Fibroblast of skin of scalp (primary cell): ENCODE results near the gene HEMGN.
"Not testable (repeated sequence)": the region's sequence is repeated elsewhere in the genome, so short reads cannot be mapped to it uniquely, and the experiment has no call there.

Experiments
- DNase-seq: peaks from one replicate; pipeline ENCODE4 v3.0.0-alpha.2; 2013

HEMGN gene

DNA sequence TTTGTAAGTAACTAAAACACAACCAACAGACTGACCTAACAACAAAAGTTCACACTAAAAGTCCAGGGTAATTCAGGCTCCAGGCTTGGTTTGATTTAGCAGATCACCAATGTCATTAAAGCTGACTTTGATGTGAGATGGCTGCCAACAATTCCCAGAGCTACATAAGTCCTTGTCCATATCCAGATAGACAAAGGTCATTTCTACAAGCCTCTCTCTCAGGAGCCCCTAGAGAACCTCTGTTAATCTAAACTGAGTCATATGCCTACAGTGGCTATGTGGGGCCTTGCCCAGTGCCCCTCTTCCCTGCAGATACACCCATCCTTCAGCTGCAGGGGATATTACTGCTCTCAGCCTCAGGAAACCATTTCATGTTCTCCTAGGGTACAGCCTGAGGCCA lies 26.9 kb upstream of the HEMGN start:
- DNase-seq, result no peak

DNA sequence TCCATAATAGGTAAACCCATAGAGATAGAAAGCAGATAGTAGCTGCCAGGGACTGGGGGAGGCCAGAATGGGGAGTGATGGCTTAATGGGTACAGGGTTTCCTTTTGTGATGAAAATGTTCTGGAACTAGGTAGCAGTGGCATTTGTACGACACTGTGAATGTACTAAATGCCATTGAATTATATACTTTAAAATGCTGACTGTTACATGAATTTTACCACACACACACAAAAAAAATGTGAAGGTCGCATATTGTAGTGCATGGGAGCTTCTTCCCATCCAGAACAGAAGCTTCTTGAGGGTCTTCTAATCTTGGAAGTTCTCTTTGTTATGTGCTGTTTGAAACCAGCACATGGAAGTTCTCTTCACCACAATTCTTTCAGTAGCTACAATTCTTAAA lies 25.3 kb upstream of the HEMGN start:
- no peak for DNase-seq

DNA sequence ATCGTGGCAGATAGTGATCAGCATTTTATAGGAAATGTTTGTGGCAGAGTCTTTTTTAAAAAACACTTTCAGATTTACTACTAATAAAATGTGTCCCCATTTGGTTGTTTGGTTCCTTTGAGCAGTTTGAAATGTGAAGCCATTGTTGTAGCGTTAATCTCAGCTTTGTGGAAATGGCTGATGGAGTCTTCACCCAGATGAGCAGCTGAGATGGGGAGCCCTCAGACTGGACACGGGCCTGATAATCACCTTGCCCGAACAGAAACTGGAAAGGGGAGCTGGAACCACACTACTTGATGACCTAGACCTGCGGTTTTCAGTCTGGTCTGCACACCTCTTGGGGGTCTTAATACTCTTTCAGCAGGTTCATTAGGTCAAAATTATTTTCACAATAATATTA lies 24.6 kb upstream of the HEMGN start:
- no peak for DNase-seq

DNA sequence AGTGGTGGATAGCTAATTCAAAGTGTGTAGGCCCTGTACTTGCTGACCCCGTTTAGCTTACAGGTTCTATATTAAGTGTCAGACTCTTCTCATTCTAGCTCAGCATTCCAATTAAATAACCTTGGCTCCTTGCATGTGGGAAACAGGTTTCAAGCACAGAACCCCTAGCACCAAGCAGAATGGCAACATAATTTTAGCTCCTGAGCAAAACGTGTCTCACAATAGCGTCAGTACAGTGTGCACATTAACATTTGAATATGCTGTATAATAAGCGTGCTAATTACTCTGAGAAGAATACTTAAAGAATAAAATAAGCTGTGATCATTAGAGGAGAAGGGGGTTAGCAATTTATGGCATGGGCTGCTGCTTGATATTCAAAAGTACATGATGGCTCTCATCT lies 24.2 kb upstream of the HEMGN start:
- DNase-seq, result no peak

DNA sequence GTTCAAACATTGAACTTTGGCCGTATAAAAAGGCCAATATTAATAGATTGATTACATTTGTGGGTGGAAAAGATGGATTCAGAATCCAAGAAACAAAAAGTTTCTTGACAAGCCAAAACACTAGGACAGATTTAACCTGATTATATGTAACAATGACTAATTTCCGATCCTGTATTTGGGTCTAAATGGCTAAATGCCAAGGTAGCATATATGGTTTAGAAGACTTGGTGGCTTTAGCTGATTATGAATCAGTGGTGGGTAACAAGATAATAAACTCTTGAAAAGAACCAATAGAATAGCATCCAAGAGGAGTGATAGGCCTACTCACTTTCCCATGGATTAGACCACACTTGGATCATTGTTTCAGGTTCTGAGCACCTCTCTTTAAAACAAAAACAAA lies 23.4 kb upstream of the HEMGN start:
- no peak for DNase-seq

DNA sequence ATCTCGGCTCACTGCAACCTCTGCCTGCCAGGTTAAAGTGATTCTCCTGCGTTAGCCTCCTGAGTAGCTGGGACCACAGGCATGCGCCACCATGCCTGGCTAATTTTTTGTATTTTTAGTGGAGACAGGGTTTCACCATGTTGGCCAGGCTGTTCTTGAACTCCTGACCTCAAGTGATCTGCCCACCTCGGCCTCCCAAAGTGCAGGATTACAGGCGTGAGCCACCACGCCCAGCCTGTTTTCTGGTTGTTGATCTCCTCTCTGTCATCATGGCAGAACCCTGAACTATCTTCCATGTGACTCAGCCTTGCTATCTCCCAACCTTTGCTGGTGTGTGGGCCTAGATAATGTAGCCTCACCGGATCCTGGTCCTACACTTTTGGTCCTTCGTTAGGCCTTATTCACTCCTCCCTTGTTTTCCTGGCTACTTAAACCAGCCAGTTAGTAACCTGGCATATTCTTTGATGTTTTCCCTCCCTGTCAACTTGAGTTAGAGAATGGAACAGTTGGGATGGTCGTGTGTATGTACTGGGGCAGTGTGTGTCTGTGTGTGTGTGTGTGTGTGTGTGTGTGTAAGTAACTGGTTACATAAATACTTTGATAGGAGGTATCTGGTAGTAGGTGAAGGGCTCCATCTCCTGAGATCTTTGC lies 22.8 kb upstream of the HEMGN start:
- DNase-seq, result not testable (repeated sequence)

DNA sequence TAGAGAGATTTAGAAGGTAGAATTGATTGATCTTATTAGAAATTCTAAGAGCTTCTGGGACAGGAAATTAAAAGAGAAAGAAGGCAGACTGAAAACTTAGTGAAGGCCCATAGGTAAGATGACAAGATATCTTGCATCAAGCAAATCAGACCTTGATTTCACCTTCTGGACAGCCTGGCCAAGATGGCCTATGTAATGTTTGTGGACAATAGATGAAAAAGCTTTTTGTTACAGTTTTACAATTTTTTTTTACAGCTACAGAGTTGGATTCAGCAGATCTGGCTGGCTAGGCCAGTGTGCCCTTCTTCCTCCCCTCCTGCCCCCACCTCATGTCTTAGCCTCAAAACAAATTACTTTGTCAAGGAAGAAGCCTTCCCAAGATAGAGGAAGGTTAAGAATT lies 21.6 kb upstream of the HEMGN start:
- DNase-seq, result no peak

DNA sequence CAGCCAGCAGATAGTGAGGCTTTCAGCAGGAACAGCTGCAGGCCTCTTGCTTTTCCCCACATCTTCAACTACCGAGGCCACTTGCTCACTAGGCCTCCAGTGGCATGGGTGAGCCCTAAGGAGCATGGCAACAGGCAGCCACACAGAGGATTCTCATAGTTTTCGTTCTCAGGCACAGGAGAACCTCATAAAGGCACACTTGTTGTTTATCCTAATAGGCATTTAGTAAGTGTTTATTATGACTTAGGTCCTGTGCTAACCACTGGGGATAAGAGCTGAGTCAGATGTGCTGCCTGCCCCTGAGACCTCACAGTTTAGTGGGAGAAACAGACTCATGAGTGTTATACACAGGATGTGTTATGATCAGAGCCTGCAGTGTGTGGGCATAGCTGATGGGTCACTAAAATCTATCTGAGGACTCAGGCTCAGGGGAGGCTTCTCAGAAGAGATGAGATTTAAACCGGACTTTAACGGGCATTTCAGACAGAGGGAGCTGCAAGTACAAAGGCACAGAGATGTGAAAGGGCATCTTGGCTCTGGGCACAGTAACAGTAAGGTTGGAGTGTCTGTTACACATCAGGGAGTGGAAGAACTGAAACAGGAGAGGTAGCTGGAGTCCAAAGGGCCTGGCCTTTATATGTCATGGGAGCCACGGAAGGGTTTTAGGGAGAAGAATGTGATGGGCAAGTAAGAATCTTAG lies 21.0 kb upstream of the HEMGN start:
- DNase-seq, result no peak

DNA sequence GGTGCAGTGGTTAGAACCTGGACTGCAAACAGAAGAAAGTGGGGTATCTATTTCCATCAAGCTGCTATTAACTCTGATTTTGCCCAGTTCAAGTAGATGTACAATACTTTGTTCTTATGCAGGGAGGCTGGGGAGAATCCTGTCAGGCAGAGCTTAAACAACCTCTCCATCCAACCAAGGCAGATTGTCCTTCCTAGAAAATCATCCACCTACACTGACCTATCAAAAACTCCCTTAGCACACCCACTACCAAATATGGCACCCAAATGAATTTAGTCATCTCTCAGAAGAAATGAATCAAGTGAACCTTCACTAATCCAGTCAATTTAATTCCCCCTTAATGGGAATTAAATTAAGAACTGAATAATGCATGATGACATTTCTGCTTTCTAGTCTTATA lies 18.4 kb upstream of the HEMGN start:
- DNase-seq, result no peak

DNA sequence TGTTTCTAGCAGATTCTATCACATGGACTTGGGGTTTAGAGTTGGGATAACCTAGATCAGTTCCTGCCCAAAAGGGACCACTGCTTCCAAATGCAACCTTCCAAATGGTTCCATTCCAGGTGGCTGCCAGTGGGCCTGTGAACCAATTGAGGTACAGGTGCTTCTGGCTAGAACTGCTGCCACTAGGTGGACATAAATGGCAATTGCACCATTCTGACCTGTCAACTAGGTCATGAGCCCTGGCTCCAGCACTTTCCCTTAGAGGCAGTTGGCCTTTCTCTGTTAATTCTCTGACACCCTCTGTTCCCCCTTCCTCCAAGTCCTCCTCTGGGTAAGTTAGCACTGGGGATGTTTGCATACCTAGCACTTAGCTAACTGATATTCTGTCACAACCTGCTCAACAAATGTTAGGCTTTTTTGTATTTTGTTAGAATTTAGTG lies 16.6 kb upstream of the HEMGN start:
- no peak for DNase-seq

DNA sequence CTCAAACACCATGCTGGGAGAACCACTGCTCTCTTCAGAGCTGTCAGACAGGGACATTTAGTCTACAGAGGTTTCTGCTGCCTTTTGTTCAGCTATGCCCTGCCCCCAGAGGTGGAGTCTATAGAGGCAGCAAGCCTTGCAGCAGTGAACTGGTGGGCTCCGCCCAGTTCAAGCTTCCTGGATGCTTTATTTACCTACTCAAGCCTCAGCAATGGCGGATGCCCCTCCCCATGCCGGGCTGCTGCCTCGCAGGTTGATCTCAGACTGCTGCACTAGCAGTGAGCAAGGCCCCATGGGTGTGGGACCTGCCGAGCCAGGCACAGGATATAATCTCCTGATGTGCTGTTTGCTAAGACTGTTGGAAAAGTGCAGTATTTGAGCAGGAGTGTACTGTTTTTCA lies 12.9 kb upstream of the HEMGN start:
- DNase-seq, result not testable (repeated sequence)

DNA sequence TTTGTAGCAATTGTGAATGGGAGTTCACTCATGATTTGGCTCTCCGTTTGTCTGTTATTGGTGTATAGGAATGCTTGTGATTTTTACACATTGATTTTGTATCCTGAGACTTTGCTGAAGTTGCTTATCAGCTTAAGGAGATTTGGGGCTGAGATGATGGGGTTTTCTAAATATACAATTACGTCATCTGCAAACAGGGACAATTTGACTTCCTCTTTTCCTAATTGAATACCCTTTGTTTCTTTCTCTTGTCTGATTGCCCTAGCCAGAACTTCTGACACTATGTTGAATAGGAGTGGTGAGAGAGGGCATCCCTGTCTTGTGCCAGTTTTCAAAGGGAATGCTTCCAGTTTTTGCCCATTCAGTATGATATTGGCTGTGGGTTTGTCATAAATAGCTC lies 9.1 kb upstream of the HEMGN start:
- not testable (repeated sequence) for DNase-seq

DNA sequence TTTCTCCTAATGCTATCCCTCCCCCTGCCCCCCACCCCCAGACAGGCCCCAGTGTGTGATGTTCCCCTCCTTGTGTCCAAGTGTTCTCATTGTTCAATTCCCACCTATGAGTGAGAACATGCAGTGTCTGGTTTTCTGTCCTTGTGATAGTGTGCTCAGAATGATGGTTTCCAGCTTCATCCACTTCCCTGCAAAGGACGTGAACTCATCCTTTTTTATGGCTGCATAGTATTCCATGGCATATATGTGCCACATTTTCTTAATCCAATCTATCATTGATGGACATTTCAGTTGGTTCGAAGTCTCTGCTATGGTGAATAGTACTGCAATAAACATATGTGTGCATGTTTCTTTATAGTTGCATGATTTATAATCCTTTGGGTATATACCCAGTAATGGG lies 7.5 kb upstream of the HEMGN start:
- DNase-seq, result not testable (repeated sequence)

DNA sequence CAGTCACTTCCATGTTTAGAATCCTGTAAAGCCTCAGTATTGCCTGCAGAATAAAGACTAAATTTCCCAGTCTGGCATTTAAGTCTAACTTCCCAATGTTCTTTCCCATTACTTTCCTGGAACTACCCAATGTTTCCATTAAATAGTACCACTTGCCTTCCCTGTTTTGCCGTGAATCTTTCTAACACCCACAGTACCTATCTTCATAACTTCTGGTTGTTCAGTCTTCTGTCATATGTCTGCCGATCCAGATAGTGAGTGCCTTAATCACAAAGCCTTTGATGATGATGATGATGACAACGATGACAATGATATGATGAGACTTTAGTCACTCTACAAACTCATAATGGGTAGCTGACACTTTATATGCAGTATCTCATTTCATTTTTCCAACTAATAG lies 6.6 kb upstream of the HEMGN start:
- no peak for DNase-seq

DNA sequence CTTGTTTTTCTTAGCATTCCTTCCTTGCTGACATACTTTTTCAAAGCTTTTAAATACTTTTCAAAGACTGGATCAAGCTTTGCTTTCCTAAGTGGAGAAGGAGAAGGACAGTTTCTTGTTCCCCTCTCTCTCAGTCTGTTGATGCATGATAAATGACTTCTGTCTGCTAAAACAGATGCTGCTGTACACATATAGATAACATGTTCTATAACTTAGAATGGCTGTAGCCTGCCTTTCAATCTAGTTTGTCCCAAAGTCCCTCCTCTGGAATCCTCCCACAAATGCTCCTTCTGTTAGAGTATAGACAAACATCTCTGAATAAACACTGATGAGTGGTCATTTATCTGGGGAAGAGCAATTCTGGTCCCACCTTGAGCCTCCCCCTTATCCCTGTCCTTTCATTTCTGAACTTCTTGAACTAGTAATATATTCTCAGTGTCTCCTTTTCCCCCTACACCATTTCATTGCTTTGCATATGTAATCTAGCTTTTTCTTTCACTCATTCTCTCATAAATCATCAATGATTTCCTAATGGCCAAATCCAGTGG lies 5.4 kb upstream of the HEMGN start:
- no peak for DNase-seq

DNA sequence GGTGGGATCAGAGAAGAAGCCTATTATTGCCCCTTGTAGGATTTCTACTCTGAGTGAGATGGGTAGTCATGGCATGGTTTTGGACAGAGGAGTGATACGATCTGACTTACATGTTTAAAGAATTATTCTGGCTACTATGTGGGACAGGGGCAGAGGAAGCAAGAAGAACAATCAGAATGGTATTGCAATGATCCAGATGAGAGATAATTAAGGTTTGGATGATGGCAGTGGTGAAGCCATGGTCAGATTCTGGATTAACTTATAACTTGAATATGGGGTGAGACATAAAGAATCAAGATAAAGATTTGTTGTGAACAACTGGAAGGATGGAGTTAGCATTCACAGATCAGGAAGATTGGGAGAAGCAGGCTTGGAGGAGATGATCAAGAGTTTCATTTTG lies 3.4 kb upstream of the HEMGN start:
- DNase-seq, result no peak

DNA sequence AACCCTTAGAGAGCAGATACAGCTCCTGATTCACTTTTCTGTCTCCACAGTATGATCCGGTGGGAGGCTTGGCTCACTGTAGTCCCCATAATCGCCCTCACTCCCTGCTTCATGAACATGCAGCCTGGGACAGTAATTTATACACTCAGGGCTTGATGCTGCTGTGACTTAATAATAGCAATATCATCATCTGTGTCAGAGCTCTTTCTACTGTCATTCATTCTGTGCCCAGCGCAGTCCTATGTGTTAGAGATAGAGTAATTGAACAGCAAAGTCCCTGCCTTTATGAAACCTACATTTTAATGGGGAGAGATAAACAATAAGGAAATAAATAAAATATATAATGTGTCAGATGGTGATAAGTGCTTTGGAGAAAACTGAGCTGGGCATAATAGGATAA lies 2.8 kb upstream of the HEMGN start:
- DNase-seq, result no peak

DNA sequence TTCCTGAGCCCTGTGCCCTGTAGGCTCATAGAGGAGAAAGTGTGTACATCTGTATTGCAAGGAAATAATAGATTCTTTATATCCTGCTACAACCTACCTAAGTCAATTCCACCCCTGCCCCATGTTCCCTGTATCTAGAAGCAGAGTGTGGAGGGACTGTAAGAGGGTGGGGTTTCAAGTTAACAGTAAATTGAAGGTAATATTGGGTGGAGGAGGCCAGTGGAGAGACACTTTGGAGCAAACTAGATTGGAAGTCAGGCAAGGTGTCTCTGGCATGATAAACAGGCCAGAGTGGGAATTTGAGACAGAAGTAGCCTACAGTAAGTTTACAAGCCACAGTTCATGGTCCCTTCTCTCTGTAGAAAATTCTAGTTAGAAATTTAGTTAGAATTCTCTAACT lies 2.3 kb upstream of the HEMGN start:
- DNase-seq, result no peak

DNA sequence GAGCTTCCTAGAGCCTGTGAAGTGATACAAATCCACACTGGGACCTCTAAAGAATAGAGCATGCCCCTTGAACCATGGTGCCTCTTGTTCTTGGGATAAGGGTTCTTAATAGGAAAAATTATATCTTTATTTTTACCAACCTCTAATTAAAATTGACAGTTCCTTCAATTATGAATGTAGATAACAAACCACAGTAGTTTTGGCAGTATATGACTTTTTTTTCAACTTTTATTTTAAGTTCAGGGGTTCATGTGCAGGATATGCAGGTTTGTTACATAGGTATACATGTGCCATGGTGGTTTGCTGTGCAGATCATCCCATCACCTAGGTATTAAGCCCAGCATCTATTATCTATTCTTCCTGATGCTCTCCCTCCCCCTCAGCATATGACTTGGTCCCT lies 974 bp downstream of the HEMGN start:
- DNase-seq, result no peak

DNA sequence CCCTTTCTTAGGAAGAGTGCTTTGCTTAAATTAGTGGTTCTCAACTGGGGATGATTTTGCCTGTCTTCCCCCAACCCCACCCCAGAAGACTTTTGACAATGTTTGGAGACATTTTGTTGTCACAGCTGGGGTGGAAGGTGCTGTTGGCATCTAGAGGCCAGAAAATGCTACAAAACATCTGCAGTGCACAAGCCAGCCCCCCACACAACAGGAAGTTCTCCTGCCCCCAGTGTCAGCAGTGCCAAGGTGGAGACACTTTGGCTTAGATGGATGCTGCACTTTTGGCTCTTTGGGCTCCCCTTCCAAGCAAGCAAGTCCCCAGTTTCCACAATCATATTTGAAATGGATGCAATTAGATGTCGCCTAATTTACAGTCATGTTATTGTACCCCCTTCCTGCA lies 2.7 kb downstream of the HEMGN start:
- DNase-seq, result no peak

DNA sequence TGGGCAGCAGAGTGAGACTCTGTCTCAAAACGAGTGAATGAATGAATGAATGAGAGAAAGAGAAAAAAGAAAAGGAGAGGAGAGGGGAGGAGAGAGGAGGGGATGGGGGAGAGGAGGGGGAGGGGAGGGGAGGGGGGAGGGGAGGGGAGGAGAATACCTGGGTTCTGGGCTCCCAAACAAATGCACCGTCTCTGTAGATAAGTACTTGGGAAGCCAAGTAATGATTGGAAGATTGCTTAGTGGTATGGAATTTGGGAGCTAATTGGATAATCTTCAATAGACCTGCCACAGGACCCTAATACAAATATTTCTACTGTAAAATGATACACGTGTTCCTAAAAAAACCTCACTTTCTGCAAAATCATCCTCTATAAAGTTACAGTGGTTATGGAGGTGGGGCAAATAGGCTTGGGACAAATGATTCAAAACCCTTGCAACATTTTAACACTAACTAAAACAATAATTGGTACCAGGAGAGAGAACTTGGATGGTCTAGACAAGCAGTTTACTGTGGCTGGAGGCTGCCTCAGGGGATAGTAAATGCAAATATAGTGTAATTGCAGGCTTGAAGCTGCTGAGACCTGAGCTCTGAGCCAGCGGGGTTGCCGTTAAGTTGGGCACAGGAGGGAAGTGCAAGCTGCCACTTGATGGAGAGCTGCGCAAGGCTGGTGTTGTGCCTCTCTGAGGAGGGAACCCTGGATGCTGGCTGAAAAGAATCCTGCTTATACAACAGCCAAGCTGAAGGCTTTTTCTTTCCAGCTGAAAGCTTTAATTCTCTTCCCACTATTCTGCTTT lies 3.5 kb downstream of the HEMGN start:
- no peak for DNase-seq

DNA sequence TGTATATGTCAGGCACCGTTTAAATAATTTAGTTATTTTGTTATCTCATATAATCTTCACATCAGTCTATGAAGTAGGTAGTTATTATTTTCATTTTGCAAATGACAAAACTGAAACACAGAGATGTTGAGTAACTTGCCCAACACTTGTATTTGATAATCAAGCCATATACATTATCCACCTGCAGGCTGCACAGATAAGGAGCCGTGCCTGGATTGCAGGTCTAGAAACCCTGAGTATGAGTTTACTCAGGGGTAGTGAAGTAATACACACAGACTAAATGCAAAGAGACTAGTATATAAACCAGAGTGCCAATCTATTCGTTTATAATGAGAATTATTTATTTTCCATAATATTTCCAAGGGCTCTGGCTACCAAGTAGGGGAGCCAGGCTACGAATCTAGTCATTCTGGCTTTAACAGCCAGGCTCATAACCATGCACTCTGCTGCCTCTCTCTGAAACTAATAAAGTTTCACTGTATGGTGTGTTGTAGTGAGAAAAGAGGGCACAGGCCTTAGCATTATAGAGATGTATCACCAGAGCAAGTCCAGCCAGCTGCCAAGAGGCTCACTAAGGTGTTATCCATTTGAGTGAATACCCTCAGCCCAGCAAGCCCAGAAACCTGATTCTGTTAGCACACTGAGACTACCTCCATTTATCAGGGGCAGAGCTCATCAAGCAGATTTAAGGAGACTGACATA lies 4.5 kb downstream of the HEMGN start:
- no peak for DNase-seq

DNA sequence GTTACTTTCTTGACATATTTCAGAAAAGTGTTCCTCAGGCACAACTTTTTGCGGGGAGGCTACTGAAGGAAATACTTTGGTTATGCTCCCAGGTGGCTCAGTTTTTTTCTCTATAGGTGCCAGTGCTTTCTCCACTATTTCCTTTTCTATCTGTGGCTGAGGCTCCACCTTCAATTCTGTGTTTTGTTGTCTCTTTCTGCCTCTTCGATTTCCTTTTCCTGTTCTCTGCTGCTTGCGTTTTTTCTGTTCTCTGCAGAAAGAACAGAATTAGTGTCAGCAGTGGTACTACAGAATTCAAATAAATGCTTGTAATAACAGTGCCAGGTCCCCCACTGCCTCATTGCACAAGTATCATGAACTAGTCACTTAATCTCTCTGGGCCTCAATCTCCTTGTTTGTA lies 7.0 kb downstream of the HEMGN start:
- DNase-seq, result no peak
